ENCODE results near the gene BRWD1.

The BRWD1 gene

DNA sequence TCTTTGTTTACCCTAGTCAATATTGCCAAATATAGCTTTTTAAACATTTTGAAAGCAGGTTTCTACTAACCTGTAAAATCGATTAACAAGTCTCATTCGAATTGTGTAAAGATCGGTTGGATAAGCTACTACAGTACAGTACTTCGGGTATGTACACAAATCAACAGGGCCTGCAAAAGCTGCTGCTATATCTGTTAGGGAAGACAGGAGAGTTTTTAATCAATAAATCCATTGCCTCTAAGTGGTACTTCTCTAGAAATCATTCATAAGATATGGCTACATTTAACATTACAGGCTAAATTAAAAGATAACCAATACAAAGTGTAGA lies 95.4 kb downstream of the BRWD1 start:
- H3K9ac ChIP-seq (ENCODE audit: low read depth, low read length, poor library complexity), result no peak overlapping the region
- no peak overlapping the region for H3K18ac ChIP-seq (ENCODE audit: low read length)
- no peaks in the 10 kb centered on the region for H3K27me3 ChIP-seq (ENCODE audit: control insufficient read depth in 3 of 3, insufficient read depth in 3 of 3, low read depth in 1 of 3, low read length in 3 of 3)
- no peak overlapping the region for H3K4me3 ChIP-seq (ENCODE audit: low read length in 2 of 2)
- H2BK5ac ChIP-seq (ENCODE audit: low read length), result no peak overlapping the region
- no peaks in the 10 kb centered on the region for H3K79me1 ChIP-seq (ENCODE audit: low read depth, low read length)
- H2BK15ac ChIP-seq (ENCODE audit: low read length), result no peak overlapping the region
- no peak overlapping the region for H3K4ac ChIP-seq (ENCODE audit: low read length)
- no peak overlapping the region for H2AFZ ChIP-seq (ENCODE audit: low read length)
- no peak for DNase-seq (ENCODE audit: low spot score)
- no peak overlapping the region for H4K91ac ChIP-seq (ENCODE audit: low read depth, low read length, poor library complexity)
- WGBS, 2 donors (ENCODE audit: extremely low coverage in 2 of 2, insufficient read length in 2 of 2, insufficient replicate concordance in 1 of 2), result no CpG with 5 or more reads among the region's 4 CpGs
- peaks cover 6 to 99% of the 10 kb centered on the region in 2 donors for H3K36me3 ChIP-seq (replicated peaks in 1 of 2; ENCODE audit: control insufficient read depth in 2 of 2, insufficient read depth in 2 of 2, low read length in 2 of 2)
- no peak overlapping the region for H4K8ac ChIP-seq (ENCODE audit: low read depth, low read length)
- H2BK120ac ChIP-seq (ENCODE audit: low read depth, low read length), result no peak overlapping the region
- H2AK5ac ChIP-seq (ENCODE audit: low read depth, low read length), result no peak overlapping the region
- no peak overlapping the region for H2BK12ac ChIP-seq (ENCODE audit: low read length)
- H3K4me1 ChIP-seq (ENCODE audit: control insufficient read depth in 2 of 2, insufficient read depth in 1 of 2, low read depth in 1 of 2, low read length in 2 of 2), result no peaks in the 10 kb centered on the region
- H3K27ac ChIP-seq (replicated peaks; ENCODE audit: low read length), result no peak overlapping the region
- no peak overlapping the region for H3K14ac ChIP-seq (ENCODE audit: low read length)
- H3K23ac ChIP-seq (ENCODE audit: low read depth, low read length, poor library complexity), result no peak overlapping the region
- no peaks in the 10 kb centered on the region for H3K9me3 ChIP-seq (replicated peaks in 1 of 2; ENCODE audit: control insufficient read depth in 2 of 2, insufficient read depth in 1 of 2, low read depth in 1 of 2, low read length in 2 of 2)
- H3K4me2 ChIP-seq (ENCODE audit: insufficient read depth, low read length, poor library complexity, severe bottlenecking), result no peak overlapping the region

DNA sequence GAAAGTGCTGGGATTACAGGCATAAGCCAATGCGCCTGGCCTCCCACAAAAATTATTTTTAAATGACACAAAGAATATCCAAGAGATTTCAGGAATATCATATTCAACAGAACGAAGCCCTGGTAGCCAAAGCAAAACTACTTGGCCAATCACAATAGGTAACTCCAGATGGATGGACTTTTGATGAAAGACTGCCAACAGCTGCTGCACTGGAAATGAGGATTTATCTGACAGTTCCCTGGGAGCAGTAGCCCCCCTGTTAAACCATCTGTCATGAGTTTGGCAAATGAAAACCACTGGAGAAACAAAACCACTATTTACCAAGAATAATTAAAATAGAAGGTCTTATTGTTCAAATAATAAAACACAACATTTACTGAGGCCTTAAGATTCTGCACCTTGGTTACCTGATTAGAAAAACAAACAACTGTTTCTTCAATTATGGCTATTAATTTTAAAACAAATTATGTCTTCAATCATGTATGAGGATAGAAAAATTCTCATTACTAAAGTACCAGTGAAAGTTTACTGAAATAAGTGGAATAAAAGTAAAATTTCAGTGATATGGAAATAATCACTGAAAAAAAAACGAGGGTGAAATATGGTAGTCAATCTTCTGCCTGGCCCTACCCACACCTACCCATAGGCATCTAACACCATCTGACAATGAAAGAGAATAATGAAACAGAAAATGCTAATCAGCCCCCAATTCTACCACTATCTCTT lies 95.9 kb downstream of the BRWD1 start:
- Histone ChIP-seq H3K14ac (ENCODE audit: low read length) (no peak overlapping the region), H3K79me1 (ENCODE audit: low read depth, low read length) (no peaks in the 10 kb centered on the region), H3K36me3 (replicated peaks in 1 of 2; ENCODE audit: control insufficient read depth in 2 of 2, insufficient read depth in 2 of 2, low read length in 2 of 2) (peaks cover 6 to 99% of the 10 kb centered on the region in 2 donors), H3K23ac (ENCODE audit: low read depth, low read length, poor library complexity) (no peak overlapping the region), H3K18ac (ENCODE audit: low read length) (no peak overlapping the region), H3K4me3 (ENCODE audit: low read length in 2 of 2) (no peak overlapping the region), H2AFZ (ENCODE audit: low read length) (no peak overlapping the region), H3K27me3 (ENCODE audit: control insufficient read depth in 3 of 3, insufficient read depth in 3 of 3, low read depth in 1 of 3, low read length in 3 of 3) (no peaks in the 10 kb centered on the region), H3K4me2 (ENCODE audit: insufficient read depth, low read length, poor library complexity, severe bottlenecking) (no peak overlapping the region), H2BK12ac (ENCODE audit: low read length) (no peak overlapping the region), H4K91ac (ENCODE audit: low read depth, low read length, poor library complexity) (no peak overlapping the region), H2AK5ac (ENCODE audit: low read depth, low read length) (no peak overlapping the region), H2BK5ac (ENCODE audit: low read length) (no peak overlapping the region), H3K27ac (replicated peaks; ENCODE audit: low read length) (no peak overlapping the region), H4K8ac (ENCODE audit: low read depth, low read length) (no peak overlapping the region), H3K4ac (ENCODE audit: low read length) (no peak overlapping the region), H2BK120ac (ENCODE audit: low read depth, low read length) (no peak overlapping the region), H3K4me1 (ENCODE audit: control insufficient read depth in 2 of 2, insufficient read depth in 1 of 2, low read depth in 1 of 2, low read length in 2 of 2) (no peaks in the 10 kb centered on the region), H3K9me3 (replicated peaks in 1 of 2; ENCODE audit: control insufficient read depth in 2 of 2, insufficient read depth in 1 of 2, low read depth in 1 of 2, low read length in 2 of 2) (no peaks in the 10 kb centered on the region), H3K9ac (ENCODE audit: low read depth, low read length, poor library complexity) (no peak overlapping the region), H2BK15ac (ENCODE audit: low read length) (no peak overlapping the region)
- no CpG with 5 or more reads among the region's 3 CpGs for WGBS, 2 donors (ENCODE audit: extremely low coverage in 2 of 2, insufficient read length in 2 of 2, insufficient replicate concordance in 1 of 2)
- no peak for DNase-seq (ENCODE audit: low spot score)

DNA sequence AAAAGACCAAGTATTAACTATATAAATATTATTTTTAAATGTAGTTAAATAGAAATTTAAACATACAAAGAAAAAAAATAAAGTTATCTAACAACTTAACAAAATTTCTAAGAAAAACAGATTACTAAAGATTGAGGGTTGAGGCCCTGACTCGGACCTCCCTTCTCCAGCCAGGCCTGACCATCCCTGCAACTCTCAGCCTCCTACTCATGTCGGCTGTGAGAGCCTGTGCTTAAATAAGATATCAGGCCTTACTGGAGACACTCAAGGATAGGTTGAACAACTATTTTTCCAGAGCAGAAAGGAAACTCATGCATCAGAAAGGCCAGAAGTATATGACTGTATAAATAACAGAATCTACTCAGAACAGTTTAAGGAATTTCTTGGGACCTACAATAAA lies 97.1 kb downstream of the BRWD1 start:
- Histone ChIP-seq H4K91ac (ENCODE audit: low read depth, low read length, poor library complexity) (no peak overlapping the region), H3K9ac (ENCODE audit: low read depth, low read length, poor library complexity) (no peak overlapping the region), H2AK5ac (ENCODE audit: low read depth, low read length) (no peak overlapping the region), H3K14ac (ENCODE audit: low read length) (no peak overlapping the region), H3K27me3 (ENCODE audit: control insufficient read depth in 3 of 3, insufficient read depth in 3 of 3, low read depth in 1 of 3, low read length in 3 of 3) (no peaks in the 10 kb centered on the region), H2BK120ac (ENCODE audit: low read depth, low read length) (no peak overlapping the region), H3K4me3 (ENCODE audit: low read length in 2 of 2) (no peak overlapping the region), H3K18ac (ENCODE audit: low read length) (no peak overlapping the region), H3K23ac (ENCODE audit: low read depth, low read length, poor library complexity) (no peak overlapping the region), H2BK5ac (ENCODE audit: low read length) (no peak overlapping the region), H3K9me3 (replicated peaks in 1 of 2; ENCODE audit: control insufficient read depth in 2 of 2, insufficient read depth in 1 of 2, low read depth in 1 of 2, low read length in 2 of 2) (no peaks in the 10 kb centered on the region), H3K36me3 (replicated peaks in 1 of 2; ENCODE audit: control insufficient read depth in 2 of 2, insufficient read depth in 2 of 2, low read length in 2 of 2) (peaks cover 5 to 99% of the 10 kb centered on the region in 2 donors), H3K27ac (replicated peaks; ENCODE audit: low read length) (no peak overlapping the region), H2BK12ac (ENCODE audit: low read length) (no peak overlapping the region), H2AFZ (ENCODE audit: low read length) (no peak overlapping the region), H3K4me2 (ENCODE audit: insufficient read depth, low read length, poor library complexity, severe bottlenecking) (no peak overlapping the region), H2BK15ac (ENCODE audit: low read length) (no peak overlapping the region), H3K4me1 (ENCODE audit: control insufficient read depth in 2 of 2, insufficient read depth in 1 of 2, low read depth in 1 of 2, low read length in 2 of 2) (no peaks in the 10 kb centered on the region), H3K79me1 (ENCODE audit: low read depth, low read length) (no peaks in the 10 kb centered on the region), H3K4ac (ENCODE audit: low read length) (no peak overlapping the region), H4K8ac (ENCODE audit: low read depth, low read length) (no peak overlapping the region)
- no peak for DNase-seq (ENCODE audit: low spot score)
- no CpG with 5 or more reads among the region's 2 CpGs for WGBS, 2 donors (ENCODE audit: extremely low coverage in 2 of 2, insufficient read length in 2 of 2, insufficient replicate concordance in 1 of 2)

DNA sequence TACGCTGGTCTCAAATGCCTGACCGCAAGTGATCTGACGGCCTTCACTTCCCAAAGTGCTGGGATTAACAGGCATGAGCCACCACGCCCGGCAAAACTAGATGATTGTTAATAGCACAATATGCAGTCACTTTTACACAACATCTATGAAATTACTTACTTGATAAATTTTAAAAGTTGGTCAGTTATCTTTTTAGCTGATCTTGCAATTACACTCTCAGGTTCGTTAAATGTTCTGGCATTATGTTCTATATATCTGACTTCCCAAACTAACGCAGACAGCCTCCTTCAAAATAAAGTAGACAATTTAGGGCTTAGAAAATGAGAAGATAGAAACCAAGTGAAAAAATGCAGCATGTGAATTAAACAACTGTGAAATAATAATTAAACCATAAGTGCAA lies 98.4 kb downstream of the BRWD1 start:
- Histone ChIP-seq H3K27me3 (ENCODE audit: control insufficient read depth in 3 of 3, insufficient read depth in 3 of 3, low read depth in 1 of 3, low read length in 3 of 3) (no peaks in the 10 kb centered on the region), H4K91ac (ENCODE audit: low read depth, low read length, poor library complexity) (no peak overlapping the region), H3K4me3 (ENCODE audit: low read length in 2 of 2) (no peak overlapping the region), H2BK120ac (ENCODE audit: low read depth, low read length) (no peak overlapping the region), H4K8ac (ENCODE audit: low read depth, low read length) (no peak overlapping the region), H3K36me3 (replicated peaks in 1 of 2; ENCODE audit: control insufficient read depth in 2 of 2, insufficient read depth in 2 of 2, low read length in 2 of 2) (peaks cover 5 to 99% of the 10 kb centered on the region in 2 donors), H3K9ac (ENCODE audit: low read depth, low read length, poor library complexity) (no peak overlapping the region), H3K14ac (ENCODE audit: low read length) (no peak overlapping the region), H3K27ac (replicated peaks; ENCODE audit: low read length) (no peak overlapping the region), H3K79me1 (ENCODE audit: low read depth, low read length) (no peaks in the 10 kb centered on the region), H3K4me2 (ENCODE audit: insufficient read depth, low read length, poor library complexity, severe bottlenecking) (no peak overlapping the region), H2BK15ac (ENCODE audit: low read length) (no peak overlapping the region), H2BK5ac (ENCODE audit: low read length) (no peak overlapping the region), H3K4me1 (ENCODE audit: control insufficient read depth in 2 of 2, insufficient read depth in 1 of 2, low read depth in 1 of 2, low read length in 2 of 2) (no peaks in the 10 kb centered on the region), H3K9me3 (replicated peaks in 1 of 2; ENCODE audit: control insufficient read depth in 2 of 2, insufficient read depth in 1 of 2, low read depth in 1 of 2, low read length in 2 of 2) (no peaks in the 10 kb centered on the region), H2AK5ac (ENCODE audit: low read depth, low read length) (no peak overlapping the region), H3K18ac (ENCODE audit: low read length) (no peak overlapping the region), H3K4ac (ENCODE audit: low read length) (no peak overlapping the region), H2AFZ (ENCODE audit: low read length) (no peak overlapping the region), H3K23ac (ENCODE audit: low read depth, low read length, poor library complexity) (no peak overlapping the region), H2BK12ac (ENCODE audit: low read length) (no peak overlapping the region)
- WGBS, 2 donors (ENCODE audit: extremely low coverage in 2 of 2, insufficient read length in 2 of 2, insufficient replicate concordance in 1 of 2), result no CpG with 5 or more reads among the region's 7 CpGs
- no peak for DNase-seq (ENCODE audit: low spot score)
